OCI-LY3 (cell line): ENCODE results near the gene THY1.

Experiments used
- CTCF ChIP-seq: fragments of 200-600, 300-600 bp; sonication (generic); IDR thresholded peaks from 2 replicates; pipeline ENCODE4 v1.5.1; 2014; ENCODE audit warnings: antibody characterized with exemption, low read length, low read depth
- EZH2phosphoT487 ChIP-seq: fragments of 200-600 bp; shearing (Covaris generic); IDR thresholded peaks from 2 replicates; pipeline ENCODE4 v1.6.1; 2018; ENCODE audit warnings: antibody characterized with exemption, mixed run types, low read depth

- no peak for TF ChIP-seq CTCF
- TF ChIP-seq EZH2phosphoT487, result no peak
These were observed 40.9 kb downstream of the THY1 start for GRCh38 chr11:119382101-119382500.
